Neural progenitor cell (in vitro differentiated cells): Measurements from ENCODE around the gene RHOBTB3.

Experiments used
- CTCF ChIP-seq: fragments of 200-600 bp; sonication (generic); IDR thresholded peaks from 2 replicates; pipeline ENCODE4 v1.5.1; 2017; ENCODE audit warnings: antibody characterized with exemption, mild to moderate bottlenecking
- EZH2 ChIP-seq: fragments of 200-600 bp; sonication (generic); IDR thresholded peaks from 2 replicates; pipeline ENCODE4 v1.6.1; 2017; ENCODE audit warnings: antibody characterized with exemption, mild to moderate bottlenecking, moderate library complexity
- EZH2phosphoT487 ChIP-seq: fragments of 200-600 bp; sonication (generic); IDR thresholded peaks from 2 replicates; pipeline ENCODE4 v1.6.1; 2017; ENCODE audit warnings: antibody characterized with exemption

- TF ChIP-seq EZH2 (no peak), EZH2phosphoT487 (no peak), CTCF (no peak)
These were observed 8.7 kb downstream of the RHOBTB3 start for GRCh38 chr5:95739857-95740256.
